Fibroblast of skin of scalp (primary cell): ENCODE data around the gene SLC38A10.

Source experiments
- DNase-seq: peaks from one replicate; pipeline ENCODE4 v3.0.0-alpha.2; 2013

SLC38A10 gene

DNA sequence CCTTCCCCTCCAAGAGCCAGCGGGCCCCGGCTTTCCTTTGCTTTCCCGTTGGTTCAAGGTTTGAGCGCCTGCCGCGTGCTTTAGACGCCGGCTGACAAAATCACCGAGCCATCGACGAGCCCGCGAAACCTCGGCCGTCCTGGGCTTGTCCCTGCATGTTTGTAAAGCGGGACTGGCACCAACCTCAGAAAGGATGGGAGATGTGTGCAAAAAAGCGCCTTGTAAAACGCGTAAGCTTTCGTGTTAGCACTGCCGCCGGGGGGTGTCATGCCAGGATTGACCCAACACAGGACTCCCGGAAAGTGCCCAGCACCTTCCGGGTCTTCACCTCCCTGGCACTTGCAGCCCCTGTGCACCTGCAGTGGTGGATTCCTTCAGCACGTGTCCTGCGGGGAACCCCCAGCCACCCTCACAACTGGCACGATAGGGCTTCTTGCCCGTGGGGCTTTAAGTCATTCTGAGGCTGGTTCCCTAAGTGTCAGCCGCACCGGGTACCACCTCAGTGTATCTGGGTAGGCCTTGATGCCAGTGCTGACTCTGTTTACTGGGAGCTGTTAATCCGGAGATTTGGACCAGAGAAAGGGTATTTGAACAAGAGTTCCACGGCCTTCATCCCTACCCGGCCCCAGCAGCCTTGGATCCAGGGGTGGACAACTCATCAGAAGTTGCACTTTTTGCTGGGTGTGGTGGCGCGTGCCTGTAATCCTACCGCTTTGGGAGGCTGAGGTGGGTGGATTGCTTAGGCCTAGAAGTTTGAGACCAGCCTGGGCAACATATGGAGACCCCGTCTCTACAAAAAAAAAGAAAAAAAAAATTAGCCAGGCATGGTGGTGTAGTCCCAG, 55.2 kb downstream of the SLC38A10 start:
- no peak for DNase-seq

DNA sequence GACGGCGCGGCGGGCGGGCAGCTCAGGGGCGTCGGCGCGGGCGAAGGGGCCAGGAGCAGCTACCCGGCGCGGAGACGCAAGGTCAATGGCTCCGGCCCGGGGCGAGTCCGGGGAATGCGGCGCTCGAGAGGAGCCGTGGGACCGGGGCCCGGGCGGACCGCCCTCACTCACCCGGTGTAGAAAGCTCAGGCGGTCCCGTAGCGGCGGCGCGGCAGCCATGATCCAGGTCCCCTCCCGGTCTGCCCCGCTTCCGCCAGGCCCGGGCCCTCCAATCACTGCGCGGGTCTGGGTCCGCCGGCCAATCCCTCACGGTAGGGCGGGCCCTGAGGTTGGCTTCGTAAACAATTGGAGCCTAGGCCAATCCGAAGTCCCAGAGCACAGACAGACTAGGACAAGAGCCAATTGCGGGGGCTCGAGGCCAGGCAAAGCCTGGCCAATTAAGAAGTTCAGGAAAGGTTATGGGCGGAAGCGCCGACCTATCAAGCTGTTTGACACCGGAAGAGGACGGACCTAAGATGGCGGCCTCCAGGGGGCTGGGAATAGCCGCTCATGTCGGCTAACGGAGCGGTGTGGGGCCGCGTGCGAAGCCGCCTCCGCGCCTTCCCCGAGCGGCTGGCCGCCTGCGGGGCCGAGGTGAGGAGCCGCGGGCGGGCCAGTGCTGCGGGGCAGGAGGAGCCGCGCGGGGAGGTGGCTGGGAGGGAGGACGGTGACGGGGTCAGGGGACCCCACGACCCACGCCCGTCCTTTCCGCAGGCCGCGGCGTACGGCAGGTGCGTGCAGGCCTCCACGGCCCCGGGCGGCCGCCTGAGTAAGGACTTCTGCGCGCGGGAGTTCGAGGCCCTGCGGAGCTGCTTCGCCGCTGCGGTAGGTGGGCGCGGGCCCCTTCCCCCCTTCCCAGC, 56.0 kb downstream of the SLC38A10 start, which contains the start of the genes NDUFAF8 and TEPSIN:
Gene NDUFAF8 (plus strand): TSS at position 504 of the 899 bp plus-strand sequence. CDS start 46 bp downstream, at position 550.
Gene TEPSIN (minus strand): TSS at position 241 of the 899 bp plus-strand sequence. CDS start 22 bp downstream, at position 219.
- DNase-seq = peak; percentile 100

DNA sequence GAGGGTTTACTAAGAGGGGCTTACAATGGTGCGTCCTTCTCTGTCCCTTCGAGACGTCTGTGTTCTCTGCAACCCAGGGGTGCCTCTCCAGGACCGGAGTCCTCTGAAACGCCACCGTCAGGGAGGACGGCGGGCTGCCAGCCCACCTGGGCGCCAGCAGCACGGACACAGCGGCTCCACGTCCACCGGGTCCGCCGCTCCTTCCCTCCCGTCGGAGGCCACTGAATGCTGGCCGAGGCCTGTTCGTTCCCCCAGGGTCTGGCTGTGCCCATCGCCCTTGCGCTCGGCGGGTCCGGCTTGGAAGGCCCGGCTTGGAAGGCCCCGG, 56.7 kb downstream of the SLC38A10 start:
- DNase-seq = no peak

DNA sequence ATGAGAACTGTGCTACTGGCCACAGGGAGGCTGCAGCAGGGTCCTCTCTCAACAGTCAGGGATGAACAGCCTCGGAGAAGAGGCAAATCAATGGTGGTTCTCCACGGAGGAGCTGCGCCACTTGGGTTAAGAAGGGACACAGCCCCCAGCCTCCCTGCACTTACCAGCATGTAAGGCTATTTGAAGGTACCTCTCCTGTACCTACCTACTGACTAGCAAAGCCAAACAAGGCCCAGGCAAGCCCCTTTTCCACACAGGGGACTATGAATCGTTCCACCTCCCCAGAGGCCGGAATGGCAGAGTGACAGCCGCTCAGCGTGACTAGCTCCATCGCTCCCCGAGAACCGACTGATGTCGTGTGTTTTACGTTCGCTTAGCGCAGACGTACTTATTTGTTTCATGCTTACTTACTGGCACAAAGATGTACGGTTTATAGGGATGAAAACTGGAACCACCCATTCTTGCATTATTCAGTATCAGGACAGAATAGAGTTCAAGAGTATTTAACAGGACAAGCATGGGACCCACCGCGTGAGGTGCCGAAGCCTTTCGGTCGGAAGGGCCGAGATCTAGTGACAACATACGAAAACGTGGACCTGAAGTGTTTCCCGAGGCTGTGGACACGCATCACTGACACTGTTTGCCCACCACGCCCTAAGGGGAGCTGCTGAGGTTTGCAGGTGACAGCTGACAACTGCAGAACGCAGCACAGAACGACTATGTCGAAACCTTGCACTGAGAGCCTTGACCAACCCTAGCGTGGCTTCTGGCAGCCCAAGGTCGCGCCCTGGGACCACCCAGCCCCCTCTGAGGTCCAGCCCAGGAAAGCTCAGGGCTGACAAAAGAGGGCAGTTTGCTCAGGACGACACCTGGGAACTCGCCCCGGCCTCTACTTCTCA, 57.3 kb downstream of the SLC38A10 start:
- no peak for DNase-seq

DNA sequence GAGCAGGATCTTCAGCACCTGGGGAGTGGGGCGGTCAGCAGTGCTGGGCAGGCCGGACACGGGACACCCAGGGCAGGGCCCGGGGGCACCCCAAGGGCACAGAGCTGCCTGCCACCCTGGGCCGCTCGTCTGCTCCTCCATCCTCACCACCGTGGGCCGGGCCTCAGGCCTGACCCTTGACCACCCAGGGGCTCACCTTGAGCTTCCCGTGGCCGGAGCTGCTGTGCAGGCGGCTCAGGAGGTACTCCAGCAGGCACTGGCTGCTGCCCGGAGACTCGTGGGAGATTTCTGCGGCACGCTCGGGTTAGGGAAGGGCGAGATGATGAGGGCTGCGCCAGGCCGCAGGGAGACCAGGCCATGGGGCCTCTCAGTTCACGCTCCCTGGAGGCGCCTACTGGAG, 58.3 kb downstream of the SLC38A10 start:
- DNase-seq = no peak

DNA sequence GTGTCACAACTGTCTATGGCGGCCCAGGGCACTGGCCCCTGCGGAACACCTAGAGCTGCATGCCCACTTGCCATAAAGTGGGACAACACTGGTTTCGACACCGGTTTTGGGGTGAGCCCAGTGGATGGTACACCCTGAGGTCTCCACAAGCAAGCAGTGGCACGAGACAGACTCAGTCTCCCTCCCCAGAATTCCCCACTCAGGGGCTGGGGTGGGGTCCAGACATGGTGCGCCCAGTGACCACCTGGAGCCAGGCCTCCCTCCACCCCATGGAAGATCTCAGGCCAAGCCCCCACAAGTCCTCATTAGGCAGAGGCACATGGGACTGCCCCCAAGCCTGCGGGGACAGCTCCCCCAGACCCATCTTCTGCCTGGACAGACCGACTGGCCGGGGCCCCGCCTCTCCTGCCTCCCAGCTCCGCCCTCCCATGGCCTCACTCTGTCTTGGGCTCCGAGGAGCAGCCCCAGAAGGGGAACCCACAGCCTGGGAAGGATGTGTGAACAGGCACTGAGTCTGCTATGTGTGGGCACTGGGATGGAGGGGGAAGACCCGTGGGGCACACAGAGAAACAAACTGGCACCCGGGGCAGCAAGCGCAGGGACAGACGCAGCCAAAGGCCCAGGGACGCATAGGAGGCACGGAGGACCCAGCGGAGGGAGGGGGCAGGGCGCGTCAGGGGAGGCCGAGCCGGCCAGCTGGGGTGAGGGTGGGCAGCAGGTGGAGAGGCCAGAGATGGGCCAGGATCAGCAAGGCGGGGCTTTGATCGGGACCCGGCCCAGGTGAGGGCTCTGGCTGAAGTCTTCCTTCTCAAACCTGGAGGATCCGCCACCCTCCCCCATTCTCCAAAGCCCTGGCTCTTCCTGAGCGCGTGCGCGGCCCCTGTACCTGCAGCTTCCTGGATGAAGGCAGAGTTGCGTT, 59.0 kb downstream of the SLC38A10 start:
- DNase-seq = no peak

DNA sequence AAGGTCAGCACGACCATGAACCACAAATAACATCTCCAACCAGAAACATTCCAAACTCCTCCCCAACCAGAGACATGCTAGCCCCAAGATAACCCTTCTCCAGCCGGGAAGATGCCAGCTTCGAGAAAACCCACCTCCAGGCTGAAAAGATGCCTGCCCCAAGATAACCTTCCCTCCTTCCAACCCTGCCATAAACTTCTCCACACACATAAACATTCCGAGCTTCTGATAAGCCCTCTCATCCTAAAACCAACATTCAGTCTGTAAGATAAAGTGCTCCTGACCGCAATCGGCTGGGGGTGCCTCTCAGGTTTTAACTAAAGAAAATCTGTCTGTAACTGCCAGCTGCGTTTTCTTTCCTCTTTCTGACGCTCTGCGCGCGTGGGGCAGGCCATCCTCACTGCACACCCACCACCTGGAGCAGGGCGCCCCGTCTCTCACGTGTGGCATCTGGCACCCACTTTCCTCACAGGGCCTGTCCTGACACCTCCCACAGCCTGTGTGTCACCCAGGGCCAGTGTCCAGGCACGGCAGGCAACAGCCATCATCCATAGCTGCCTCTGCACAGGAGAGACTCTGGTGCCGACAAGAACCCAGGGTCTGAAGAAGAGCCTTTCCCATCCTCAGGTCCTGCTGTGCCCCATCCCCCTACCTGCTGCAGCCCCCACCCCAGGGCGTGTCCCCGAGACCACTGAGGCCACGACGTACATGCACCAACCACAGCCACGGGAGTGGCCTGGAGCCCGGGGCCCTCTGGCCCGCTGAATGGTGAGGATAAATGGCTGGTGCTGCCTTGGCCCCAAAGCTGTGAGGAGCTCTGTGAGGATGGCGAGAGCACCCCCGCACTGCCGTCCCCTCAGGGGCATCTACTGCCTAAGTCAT, 59.9 kb downstream of the SLC38A10 start:
- DNase-seq = no peak

DNA sequence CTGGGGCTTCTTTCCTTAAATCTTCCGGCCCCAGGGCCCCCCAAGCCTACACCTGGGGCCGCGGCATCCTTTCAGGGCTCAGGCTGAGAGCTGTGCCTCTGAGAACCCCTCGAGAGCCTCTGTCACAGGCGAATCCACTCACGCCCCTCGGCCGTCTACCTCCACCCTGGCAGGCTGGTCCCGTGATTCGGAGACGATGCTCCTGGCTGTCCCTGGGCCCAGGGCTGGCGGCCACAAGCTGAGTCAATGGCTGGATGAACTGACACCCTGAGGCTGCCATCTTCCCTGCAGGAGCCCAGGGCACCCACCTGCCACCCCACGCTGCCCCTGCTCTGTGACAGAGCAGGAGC, 60.6 kb downstream of the SLC38A10 start:
- no peak for DNase-seq

DNA sequence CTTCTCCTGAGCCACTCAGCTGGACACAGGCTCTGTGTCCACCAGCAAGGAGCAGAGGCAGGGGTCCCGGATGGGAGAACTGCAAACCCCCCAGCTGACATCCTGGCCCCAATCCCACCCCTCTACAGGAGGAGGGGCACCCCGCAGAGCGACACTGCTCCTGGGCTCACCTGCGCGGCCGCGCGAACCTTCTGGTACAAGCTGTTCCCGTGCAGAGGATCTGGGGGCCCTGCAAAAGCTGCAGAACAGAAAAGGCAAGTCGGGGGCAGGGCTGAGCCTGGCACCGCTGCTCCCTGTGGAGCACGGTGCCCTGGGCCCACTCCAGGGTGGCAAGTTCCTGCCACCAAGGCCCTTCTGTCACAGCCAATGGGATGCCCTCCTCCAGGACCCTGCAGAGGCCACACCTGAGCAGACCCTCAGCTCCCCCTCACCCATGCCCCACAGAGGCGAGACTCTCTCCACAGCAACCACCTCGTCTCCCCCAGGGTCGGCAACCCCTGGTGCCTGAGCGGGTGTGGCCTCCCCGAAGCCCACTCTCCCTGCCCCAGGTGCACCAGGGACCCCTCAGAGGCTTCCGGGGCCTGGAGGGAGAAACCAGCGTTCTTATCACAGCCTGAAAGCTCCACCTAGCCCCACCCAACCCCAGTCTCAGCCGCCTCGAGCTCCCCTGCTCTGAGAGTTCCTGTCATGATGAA, 61.1 kb downstream of the SLC38A10 start:
- DNase-seq = no peak

DNA sequence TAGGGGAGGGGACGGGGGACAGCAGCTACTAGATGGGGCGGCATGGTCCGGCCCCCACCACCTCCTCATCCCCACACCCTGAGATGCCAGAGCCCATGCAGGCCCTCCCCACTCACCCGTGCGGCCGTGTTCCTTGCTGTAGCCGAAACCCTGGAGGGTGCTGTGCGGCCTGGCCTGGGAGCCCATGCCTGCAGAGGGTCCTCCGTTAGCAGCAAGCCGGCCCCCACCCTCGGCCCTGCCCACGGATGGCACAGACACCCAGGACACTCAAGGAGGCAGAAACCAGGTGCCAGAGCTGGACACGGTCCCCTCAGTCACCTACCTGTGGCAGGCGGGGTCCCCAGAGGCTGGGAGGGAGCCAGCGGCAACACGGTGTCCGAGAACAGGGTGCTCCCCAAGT, 61.8 kb downstream of the SLC38A10 start:
- DNase-seq = no peak

DNA sequence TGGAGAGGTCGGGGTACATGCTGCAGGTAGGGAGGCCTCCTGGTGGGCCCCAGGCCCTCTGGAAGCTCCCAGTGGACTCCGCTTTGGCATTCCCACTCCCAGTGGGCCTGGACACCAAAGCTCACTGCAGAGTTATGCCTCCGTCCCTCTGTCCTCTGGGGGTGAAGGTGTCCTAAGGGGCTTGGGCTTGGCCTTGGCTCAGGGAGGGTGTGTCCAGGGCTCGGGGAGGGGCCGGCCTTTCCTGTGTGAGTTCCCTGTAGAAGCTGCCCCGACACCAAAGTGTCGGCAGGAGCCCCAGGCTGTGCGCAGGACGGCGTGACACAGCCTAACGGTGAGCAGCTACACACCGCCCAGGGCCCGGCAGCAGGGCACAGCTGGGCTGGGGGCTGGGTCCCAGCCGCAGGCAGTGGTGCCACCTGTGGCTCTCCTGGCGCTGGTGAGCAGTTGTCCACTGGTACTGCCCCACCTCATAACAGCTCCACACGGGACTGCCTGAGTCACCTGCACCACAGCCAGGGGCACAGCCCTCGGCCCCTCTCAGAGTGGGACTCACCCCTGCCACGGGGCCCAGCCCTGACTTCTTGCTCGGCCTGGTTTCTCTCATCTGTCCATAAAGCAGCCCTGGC, 62.4 kb downstream of the SLC38A10 start:
- no peak for DNase-seq

DNA sequence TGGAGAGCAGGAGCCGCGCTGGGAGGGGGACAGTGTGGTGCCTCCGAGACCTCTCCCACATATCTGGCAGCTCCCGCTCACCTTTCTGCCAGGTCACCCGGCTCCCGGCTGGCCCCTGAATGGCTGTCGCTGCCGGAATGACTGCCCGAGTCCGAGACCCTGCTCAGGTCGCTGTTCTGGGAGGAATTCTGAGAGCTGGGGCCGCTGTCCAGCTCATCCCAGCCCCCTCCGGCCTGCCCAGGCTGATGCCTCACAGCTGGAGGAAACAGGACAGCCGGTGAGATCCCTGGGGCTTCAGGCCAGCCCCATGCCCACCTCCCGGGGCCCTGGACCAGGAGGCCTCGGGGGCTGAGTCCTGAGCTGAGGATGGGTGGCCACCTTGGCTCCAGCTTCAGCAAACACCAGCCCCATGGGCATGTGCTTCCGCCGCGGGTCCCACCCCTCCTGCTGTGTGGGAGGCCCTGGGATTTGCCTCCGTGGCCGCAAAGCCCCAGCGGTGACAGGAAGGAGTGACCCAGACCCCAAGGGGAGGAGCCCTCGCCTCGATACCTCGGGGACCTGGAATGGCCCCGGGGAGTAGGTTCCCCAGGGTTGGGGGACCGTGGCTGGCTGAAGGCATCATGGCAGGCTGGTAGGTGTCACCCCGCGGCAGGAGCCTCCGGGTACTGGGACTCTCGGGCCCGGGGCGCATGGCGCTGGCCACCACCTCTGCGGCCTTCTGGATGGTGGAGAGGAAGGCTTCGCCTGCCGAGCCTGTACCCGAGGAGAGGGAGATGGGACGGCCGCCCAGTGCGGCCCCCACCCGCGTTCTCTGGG, 63.1 kb downstream of the SLC38A10 start:
- no peak for DNase-seq

DNA sequence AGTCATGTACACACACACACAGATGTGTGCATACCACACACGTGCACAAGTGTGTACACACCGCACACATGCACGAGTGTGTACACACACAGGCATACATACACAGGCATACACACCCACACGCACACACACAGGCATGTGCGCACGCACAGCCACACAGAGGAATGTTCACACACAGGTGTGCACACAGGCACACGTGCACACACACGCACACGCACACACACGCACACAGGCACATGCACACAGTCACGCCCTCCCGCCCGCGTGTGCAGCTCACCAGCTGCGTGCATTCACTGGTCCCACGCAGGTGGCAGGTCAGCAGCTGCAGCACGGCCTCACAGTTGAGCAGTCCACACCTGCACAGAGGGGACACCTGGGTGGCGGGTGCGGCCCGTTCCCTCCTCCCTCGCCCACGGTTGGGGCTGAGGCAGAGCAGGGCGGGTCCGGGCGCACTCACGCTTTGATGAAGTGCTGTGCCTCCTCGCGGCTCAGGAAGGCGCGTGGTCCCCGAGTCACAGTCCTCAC, 63.9 kb downstream of the SLC38A10 start:
- no peak for DNase-seq

DNA sequence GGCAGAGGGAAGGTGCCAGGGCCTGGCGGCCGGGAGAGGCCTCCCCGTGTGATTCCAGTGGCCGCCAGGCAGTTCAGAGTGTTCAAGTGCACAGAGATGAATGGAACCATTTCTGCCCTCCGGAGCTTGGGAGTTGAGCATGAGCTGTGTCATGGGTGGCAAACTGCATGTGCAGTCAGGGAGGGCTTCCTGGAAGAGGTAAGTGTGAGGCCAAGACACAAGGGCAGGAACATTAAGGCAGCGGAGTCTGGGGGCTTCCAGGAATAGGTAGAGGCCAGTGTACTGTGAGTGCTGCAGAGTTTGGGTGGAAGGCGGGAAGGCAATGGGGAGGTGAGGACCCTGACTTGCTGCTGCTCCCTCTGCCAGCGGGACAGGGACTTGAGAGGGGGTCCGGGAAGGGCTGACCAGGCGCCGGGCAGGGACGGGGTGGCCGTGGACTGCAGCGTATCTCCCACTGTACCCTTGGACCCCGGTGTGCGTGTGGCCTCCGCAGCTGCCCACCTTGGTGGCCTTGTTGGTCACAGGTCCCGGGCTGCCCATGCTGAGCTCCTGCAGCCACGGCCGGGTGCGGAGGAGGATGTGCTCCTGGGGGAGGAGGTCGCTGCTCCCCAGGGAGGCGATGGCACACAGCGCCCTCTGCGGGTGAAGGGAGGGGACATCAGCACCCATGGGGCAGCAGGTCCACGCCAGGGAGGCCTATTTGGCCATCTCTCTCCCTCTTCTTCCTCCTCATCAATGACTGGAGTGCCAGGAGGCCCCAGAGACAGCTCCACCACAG, 64.9 kb downstream of the SLC38A10 start:
- no peak for DNase-seq

DNA sequence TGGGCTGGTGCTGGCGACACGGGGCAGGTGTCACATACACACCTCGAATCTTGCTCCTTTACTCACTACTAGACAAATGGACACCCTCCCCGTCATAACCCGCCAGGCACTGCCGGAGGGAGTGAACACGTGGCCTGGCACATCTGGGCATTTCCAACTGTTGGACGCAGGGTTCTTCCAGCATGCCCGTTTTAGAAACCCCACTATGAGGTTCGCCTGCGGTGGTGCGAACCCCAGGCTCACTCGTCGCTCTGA, 65.5 kb downstream of the SLC38A10 start:
- DNase-seq = no peak

DNA sequence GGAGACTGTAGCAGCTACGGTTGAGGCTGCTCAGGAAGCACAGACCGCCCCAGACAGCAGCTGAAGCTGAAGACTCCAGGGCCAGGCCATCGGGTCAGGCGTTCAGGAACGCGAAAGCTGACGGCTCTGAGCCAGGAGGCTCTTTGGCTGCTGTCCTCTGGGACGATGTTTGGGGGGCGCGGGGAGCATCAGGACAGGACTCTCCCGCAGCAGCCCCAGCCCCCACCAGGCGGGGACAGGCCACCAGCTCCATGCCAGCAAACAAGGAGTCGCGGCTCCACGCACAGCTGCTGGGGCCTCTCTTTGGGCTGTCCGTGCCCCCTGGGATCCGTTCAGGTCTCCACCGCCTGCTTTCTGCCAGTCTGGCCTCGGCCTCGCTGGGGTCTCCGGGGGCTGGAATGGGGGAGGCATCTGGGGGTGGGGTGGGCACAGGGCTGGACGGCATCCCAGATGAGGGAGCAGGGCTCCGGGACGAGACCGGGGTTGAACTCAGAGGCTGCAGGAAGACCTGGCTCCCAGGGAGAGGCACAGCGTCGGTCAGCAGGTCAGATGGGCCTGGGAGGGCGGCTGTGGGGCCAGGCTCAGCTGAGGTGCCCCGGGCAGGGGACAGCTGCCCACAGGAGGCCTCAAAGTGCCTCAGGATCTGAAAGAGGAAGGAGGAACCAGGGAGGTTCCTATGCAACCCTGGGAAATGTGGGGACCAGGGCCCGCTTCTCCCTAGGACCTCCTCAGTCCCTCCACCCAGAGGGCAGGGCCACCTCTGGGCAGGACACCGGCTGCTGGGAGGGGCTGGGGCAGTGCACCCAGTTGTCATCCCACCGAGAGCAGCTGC, 66.1 kb downstream of the SLC38A10 start:
- DNase-seq = no peak

DNA sequence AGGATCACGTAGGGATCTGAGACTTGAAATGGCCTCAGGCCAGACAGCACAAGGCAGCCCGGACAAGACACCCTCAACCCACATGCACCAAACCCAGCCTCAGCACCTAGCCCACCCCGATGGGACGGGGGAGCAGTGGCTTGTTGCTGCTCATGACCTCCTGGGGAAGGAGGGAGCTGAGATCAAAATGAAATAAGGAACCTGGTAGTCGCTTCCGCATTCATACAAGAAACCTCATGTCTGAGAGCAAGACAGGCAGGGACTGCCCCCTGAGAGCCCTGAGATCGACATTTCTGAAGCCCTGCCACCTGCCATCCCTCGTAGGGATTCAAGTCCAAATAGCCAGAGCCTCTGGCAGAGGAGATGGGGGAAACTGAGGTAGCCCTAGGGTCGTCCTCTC, 66.7 kb downstream of the SLC38A10 start:
- no peak for DNase-seq
